ENCODE results near the gene ST6GALNAC4. TPM values are rescaled to one million over a fixed set of nuclear protein-coding genes. Genes with fewer than 3 reads are reported as not detected.

ST6GALNAC4 gene
- total RNA-seq, 1 experiment from 2014 or later, result 12.8 TPM

DNA sequence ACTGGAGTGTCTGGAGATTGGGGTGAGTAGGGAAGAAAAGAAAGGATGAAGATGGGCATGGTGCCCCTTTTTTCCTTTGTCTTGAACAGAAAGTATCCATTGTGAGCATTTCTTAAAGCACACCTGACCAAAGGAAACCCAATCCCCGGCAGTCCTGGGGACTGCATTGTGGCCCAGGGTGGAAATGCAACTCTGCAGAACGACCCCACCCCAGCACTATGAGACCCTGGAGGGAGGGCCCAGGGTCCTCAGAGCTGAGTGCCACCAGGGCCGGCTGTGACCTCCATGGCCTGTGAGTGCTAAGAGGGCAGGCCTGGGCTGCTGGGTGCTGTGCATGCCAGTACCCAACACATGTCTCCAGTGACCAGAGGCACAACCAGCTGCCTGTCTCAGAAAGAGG, 45.4 kb upstream of the ST6GALNAC4 start:
- no TSS peak for BruUV-seq (replicated peaks)
- Mint-ChIP-seq H3K27me3 (ENCODE audit: unreplicated experiment) (no peaks in the 10 kb centered on the region), H3K4me1 (ENCODE audit: low read depth, unreplicated experiment) (peaks cover 45% of the 10 kb centered on the region), H3K36me3 (ENCODE audit: insufficient read depth, unreplicated experiment) (peaks cover 38% of the 10 kb centered on the region), H3K9me3 (ENCODE audit: low read depth, unreplicated experiment) (no peaks in the 10 kb centered on the region), H3K27ac (ENCODE audit: unreplicated experiment) (peak overlapping the region; percentile 15), H3K4me3 (ENCODE audit: low read depth, unreplicated experiment) (no peak overlapping the region)
- CTCF ChIA-PET, result no interaction called here
- TF ChIP-seq, protein P1, sequence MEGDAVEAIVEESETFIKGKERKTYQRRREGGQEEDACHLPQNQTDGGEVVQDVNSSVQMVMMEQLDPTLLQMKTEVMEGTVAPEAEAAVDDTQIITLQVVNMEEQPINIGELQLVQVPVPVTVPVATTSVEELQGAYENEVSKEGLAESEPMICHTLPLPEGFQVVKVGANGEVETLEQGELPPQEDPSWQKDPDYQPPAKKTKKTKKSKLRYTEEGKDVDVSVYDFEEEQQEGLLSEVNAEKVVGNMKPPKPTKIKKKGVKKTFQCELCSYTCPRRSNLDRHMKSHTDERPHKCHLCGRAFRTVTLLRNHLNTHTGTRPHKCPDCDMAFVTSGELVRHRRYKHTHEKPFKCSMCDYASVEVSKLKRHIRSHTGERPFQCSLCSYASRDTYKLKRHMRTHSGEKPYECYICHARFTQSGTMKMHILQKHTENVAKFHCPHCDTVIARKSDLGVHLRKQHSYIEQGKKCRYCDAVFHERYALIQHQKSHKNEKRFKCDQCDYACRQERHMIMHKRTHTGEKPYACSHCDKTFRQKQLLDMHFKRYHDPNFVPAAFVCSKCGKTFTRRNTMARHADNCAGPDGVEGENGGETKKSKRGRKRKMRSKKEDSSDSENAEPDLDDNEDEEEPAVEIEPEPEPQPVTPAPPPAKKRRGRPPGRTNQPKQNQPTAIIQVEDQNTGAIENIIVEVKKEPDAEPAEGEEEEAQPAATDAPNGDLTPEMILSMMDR (IDR thresholded peaks at IDR 0.05; ENCODE audit: unreplicated experiment), result no peak
- no peak for DNase-seq
- intact Hi-C loops (cut with micrococcal nuclease; ENCODE audit: unreplicated experiment), result no loop called here

DNA sequence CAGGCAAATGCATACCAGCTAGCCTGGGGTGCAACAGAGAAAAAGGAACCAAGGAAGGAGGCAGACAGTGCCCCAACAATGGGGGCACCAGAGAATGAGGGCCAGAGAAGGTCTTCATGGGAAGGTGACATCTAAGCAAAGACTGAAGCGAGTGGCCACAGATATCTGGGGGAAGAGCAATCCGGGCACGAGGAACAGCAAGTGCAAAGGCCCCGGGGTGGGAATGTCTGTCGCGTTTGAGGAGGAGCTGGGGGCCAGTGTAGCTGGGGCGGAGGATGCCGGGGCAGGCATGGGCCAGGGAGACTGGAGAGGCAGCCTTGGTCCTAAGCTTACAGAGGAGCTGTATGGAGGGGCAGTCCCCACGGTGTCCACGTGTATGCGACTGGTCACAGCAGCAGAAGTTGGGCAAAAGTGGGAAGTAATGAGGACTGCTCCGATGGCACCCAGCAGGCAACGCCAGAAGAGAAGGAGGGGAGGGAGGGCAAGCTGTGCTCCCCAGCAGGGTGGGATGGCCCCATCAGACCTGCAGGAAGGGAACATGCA, 44.8 kb upstream of the ST6GALNAC4 start:
- Mint-ChIP-seq H3K27ac (ENCODE audit: unreplicated experiment) (peak overlapping the region; percentile 15), H3K36me3 (ENCODE audit: insufficient read depth, unreplicated experiment) (peaks cover 38% of the 10 kb centered on the region), H3K4me3 (ENCODE audit: low read depth, unreplicated experiment) (no peak overlapping the region), H3K9me3 (ENCODE audit: low read depth, unreplicated experiment) (no peaks in the 10 kb centered on the region), H3K27me3 (ENCODE audit: unreplicated experiment) (no peaks in the 10 kb centered on the region), H3K4me1 (ENCODE audit: low read depth, unreplicated experiment) (peaks cover 45% of the 10 kb centered on the region)
- no peak for DNase-seq
- TF ChIP-seq, protein P1 (IDR thresholded peaks at IDR 0.05; ENCODE audit: unreplicated experiment), result no peak
- intact Hi-C loops (cut with micrococcal nuclease; ENCODE audit: unreplicated experiment), result no loop called here
- no TSS peak for BruUV-seq (replicated peaks)
- CTCF ChIA-PET, result interaction anchor here (0.6 kb wide), 1 partner anchor 205 kb away, joined by 3 read pairs; no protein-coding TSS in a partner anchor

DNA sequence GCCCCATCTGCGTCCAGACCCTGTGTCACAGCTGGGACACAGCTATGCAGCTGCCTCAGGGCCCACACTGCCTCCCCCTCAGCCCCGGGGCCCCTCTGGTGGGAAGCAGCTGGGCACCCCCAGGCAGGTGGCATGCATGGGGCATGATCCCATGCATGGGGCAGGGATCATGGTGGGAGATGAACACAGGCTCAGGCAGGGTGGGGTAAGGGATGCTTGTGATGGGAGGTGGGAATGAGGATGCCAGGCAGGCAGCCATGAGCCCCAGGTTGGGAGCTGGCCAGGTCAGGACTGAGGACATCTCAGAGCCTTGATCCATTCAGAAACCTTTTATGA, 44.3 kb upstream of the ST6GALNAC4 start:
- H3K4me3 Mint-ChIP-seq (ENCODE audit: low read depth, unreplicated experiment), result no peak overlapping the region

DNA sequence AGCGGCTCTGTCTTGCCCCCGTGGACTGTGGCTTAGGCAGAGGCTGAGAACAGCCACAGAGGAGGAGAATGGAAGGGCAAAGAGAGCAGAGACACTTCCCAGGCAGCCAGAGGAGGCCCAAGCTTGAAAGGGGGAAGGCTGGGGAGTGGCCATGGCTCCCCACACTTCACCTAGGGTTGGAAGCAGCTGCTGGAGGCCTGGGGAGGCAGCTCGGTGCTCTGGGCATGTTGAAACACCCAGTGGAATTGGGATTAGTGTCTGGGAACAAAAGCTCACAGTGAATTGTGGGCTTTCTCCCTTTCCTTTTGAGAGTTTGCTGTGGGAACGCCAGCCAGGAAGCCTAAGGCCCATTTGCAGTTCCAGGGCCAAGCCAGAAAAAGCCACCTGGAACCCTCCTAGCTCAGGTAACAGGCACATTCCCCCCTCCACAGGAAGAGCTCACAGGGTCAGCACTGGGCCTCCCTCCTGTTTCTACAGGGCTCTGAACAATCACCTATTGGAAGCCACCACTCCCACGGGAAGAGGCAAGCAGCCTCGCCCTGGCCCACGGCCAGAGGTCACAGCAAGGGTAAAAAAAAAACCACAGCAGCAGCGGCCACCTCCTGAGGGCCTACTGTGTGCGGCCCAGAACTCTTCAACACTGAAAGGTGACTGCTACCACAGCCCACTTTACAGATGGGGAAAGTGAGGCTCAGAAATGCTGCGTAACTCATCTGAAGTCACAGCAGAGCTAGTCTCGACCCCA, 43.7 kb upstream of the ST6GALNAC4 start:
- DNase-seq, result no peak
- TF ChIP-seq, protein P1 (IDR thresholded peaks at IDR 0.05; ENCODE audit: unreplicated experiment), result no peak
- BruUV-seq (replicated peaks), result no TSS peak
- peak overlapping the region; percentile 29 for H3K4me3 Mint-ChIP-seq (ENCODE audit: low read depth, unreplicated experiment)
- H3K36me3 Mint-ChIP-seq (ENCODE audit: insufficient read depth, unreplicated experiment), result peaks cover 38% of the 10 kb centered on the region
- H3K9me3 Mint-ChIP-seq (ENCODE audit: low read depth, unreplicated experiment), result no peaks in the 10 kb centered on the region
- peak overlapping the region; percentile 71 for H3K27ac Mint-ChIP-seq (ENCODE audit: unreplicated experiment)
- intact Hi-C loops (cut with micrococcal nuclease; ENCODE audit: unreplicated experiment), result no loop called here
- CTCF ChIA-PET, result no interaction called here
- peaks cover 47% of the 10 kb centered on the region for H3K4me1 Mint-ChIP-seq (ENCODE audit: low read depth, unreplicated experiment)
- H3K27me3 Mint-ChIP-seq (ENCODE audit: unreplicated experiment), result no peaks in the 10 kb centered on the region

More for the DNA sequence above, 44.3 kb upstream of the ST6GALNAC4 start:
- BruUV-seq (replicated peaks), result no TSS peak
- Mint-ChIP-seq H3K36me3 (ENCODE audit: insufficient read depth, unreplicated experiment) (peaks cover 38% of the 10 kb centered on the region), H3K27me3 (ENCODE audit: unreplicated experiment) (no peaks in the 10 kb centered on the region), H3K27ac (ENCODE audit: unreplicated experiment) (peak overlapping the region; percentile 15), H3K9me3 (ENCODE audit: low read depth, unreplicated experiment) (no peaks in the 10 kb centered on the region), H3K4me1 (ENCODE audit: low read depth, unreplicated experiment) (peaks cover 45% of the 10 kb centered on the region)
- intact Hi-C loops (cut with micrococcal nuclease; ENCODE audit: unreplicated experiment), result no loop called here
- CTCF ChIA-PET, result no interaction called here
- TF ChIP-seq, protein P1 (IDR thresholded peaks at IDR 0.05; ENCODE audit: unreplicated experiment), result no peak
- DNase-seq, result no peak

Measured in Calu3 (cell line).